Ishikawa (cell line): Measurements from ENCODE around the gene AQP2.

Experiments used
- CEBPB ChIP-seq: IDR thresholded peaks from 2 replicates; pipeline ENCODE4 v1.6.1; 2012
- EGR1 ChIP-seq: IDR thresholded peaks from 2 replicates; pipeline ENCODE4 v1.6.1; 2012
- EP300 ChIP-seq: IDR thresholded peaks from 2 replicates; pipeline ENCODE4 v1.6.1; 2012; ENCODE audit warnings: borderline replicate concordance
- MAX ChIP-seq: IDR thresholded peaks from 2 replicates; pipeline ENCODE4 v1.6.1; 2012
- NFIC ChIP-seq: IDR thresholded peaks from 2 replicates; pipeline ENCODE4 v1.6.1; 2012
- RAD21 ChIP-seq: IDR thresholded peaks from 2 replicates; pipeline ENCODE4 v1.6.1; 2012; ENCODE audit warnings: low read depth
- REST ChIP-seq: IDR thresholded peaks from 2 replicates; pipeline ENCODE4 v1.6.1; 2012; ENCODE audit warnings: low read depth, mild to moderate bottlenecking
- TCF12 ChIP-seq: IDR thresholded peaks from 2 replicates; pipeline ENCODE4 v1.6.1; 2012; ENCODE audit warnings: low read depth
- USF1 ChIP-seq: IDR thresholded peaks from 2 replicates; pipeline ENCODE4 v1.6.1; 2012
- YY1 ChIP-seq: IDR thresholded peaks from 2 replicates; pipeline ENCODE4 v1.6.1; 2012; ENCODE audit warnings: low read depth
- ZBTB7A ChIP-seq: IDR thresholded peaks from 2 replicates; pipeline ENCODE4 v1.6.1; 2012; ENCODE audit warnings: low read depth

- no peak for TF ChIP-seq MAX
- TF ChIP-seq REST = no peak
- no peak for TF ChIP-seq RAD21
- no peak for TF ChIP-seq USF1
- no peak for TF ChIP-seq EP300
- TF ChIP-seq YY1 = no peak
- no peak for TF ChIP-seq ZBTB7A
- TF ChIP-seq EGR1 = no peak
- TF ChIP-seq NFIC = no peak
- TF ChIP-seq CEBPB = no peak
- TF ChIP-seq TCF12 = no peak
Measured at GRCh38 chr12:49985981-49986380, 35.4 kb downstream of the AQP2 start.
